ENCODE measurements around the gene PITX2.
"Not testable (repeated sequence)": the region's sequence is repeated elsewhere in the genome, so short reads cannot be mapped to it uniquely, and the experiment has no call there.

The PITX2 gene

DNA sequence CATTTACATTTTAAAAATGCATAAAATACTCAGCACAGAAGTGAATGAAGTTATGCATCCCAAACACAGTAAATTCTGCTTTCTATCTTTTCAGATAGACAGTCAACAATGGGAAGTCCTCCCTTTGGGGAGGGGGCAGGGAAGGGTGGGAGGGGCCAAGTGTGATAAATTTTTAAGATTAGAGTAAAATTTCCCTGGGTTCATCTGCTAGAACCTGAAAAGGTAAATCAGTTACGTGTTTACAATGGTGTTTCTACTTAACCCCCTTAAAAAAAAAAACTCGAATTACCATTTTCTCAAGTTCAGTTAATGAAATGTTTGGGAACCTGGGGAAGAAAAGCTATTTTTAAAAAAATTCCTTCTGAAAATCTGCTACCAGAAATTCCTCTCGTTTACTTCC, 9.1 kb downstream of the PITX2 start:
- in situ Hi-C loops (cut with MboI; ENCODE audit: low sequenced_read_pairs): no loop called here

DNA sequence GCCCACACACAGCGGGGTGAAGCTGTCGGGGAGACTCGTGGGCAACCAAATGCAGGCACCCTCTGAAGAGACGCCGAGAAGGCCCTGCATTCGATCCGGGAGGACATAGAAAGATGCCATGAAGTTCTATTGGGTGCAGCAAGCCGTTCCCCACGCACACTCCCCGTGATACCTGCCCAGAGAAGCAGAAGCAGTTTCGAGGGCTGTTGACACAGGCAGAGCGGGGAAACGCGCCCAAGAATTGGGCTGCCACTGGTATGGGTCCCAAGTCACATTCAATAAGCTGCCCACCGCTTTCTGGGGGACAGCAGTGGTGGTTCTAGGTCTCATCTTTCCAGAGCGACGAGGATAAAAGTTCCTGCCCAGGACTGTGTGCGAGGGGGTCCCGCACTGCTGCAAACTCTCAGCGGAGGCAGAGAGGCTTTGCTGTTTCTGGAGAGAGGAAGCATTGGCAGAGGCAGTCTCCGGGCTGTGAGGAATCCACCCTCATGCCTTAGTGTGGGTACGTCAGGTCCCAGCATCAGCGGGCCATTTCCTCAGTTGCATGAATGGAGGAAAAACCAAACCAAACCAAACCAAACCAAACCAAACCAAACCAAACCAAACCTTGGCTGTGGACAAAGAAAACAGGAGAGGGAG, 10.1 kb downstream of the PITX2 start:
- in situ Hi-C loops (cut with MboI; ENCODE audit: low sequenced_read_pairs): no loop called here

DNA sequence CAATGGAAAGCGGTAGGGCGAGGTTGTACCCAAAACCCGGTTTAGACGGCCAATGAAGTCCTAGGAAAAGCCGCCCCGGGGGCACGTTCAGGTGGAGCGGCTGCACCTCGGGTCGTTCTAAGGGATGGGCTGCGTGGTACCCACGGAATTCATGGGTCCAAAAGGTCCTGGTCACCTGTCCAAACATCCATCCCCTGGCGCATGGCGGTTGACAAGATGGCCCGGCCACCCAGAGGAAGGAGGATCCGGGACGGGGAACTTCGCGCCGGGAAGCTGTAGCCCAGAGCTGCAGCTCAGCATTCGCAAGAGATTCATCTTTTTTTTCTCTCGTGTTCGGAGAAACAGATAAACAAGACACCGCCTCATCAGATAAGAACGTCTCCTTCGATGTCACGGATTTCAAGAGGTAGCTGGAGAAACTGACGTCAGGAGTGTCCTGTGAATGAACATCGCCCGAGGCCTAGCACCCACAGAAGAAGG, 10.9 kb downstream of the PITX2 start:
- in situ Hi-C loops (cut with MboI; ENCODE audit: low sequenced_read_pairs): no loop called here

DNA sequence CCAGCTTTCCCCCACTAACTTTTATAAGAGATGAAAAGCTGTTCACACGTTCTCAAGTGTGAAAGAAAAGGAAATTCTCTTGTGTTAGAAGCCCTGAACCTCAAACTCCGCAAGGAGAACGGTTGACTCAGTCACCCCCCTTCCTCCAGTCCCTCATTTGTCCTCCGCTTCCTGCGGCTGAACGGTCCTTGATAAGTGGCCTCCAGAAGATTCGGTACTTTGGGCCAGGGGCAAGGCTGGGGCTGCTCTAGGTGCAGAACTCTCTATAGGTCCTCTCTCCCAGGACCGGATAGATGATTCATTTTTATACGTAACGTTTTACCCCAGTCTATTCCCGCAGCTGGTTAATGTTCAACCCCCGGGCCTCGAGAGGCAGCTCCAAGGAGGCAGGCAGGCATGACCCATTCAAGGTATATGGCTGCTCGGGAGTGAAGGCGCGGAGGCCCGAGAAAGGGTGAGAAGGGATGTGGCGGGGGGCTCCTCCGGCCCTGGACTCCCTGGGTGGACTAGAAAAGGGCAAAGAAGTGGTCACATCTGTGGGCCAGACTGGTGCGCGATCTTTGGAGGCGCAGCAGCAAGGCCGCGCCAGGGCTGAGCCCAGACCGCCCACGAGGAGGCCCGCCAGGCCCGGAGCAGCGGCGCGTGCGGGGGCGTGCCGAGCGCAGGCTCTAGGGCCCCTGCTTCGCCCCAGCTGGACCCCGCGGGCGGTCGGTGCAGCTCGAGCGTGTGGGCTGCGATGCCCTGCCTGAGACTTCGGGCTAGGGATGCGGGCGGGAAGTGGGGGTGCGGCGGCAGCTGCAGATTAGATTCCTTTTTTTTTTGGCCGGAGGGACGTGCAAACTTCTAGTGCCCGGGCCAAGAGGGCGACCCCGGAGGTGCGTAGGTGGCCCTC, 11.7 kb downstream of the PITX2 start:
- in situ Hi-C loops (cut with MboI; ENCODE audit: low sequenced_read_pairs): no loop called here

DNA sequence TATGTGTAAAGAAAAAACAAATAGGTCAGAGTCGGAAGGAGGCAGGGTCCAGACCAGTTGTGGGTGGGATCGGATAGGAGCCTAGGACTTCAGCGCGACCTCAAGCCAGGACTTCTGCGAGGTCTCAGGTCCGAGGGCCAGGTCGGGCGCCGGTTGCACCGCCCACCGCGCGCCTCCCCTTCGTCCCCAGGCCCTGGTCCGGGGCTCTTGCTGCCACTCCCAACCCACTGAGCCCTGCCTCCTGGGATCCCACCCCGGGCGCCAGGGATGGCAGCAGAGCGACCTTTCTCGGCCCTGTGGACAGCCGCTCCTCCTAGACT, 12.3 kb downstream of the PITX2 start:
- in situ Hi-C loops (cut with MboI; ENCODE audit: low sequenced_read_pairs): no loop called here

DNA sequence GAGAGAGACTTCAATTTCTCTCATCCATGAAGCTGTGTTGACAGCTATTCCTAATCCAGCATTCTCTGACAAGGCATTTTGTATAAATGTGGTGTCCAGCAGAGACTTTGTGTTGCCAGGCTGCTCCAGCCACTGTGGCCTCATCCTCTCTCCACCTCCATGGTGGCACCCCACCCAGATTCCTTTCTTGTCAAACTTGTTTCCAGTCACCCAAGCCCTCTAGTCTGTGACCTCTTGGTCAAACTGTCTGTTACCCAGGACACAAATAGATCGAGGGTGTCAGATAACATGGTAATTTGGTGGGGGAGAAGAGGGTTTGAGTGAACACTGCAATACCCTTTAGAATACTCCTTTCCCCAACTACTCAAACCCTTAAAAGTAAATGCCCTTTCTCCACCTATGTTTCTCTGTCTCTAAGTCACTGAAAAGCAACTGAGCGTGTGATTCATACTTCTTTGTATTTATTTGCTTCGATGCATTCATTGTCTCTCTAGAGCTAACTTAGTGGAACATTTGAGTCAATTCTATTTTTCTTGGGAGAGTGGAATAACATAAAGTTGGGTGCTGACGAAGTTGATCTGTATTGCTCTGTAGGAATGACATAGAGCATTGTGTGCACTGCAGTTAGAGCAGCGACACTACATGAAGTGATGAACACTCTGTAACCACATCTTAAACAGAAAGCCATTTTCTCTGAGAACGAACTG, 13.7 kb downstream of the PITX2 start:
- in situ Hi-C loops (cut with MboI; ENCODE audit: low sequenced_read_pairs): no loop called here

DNA sequence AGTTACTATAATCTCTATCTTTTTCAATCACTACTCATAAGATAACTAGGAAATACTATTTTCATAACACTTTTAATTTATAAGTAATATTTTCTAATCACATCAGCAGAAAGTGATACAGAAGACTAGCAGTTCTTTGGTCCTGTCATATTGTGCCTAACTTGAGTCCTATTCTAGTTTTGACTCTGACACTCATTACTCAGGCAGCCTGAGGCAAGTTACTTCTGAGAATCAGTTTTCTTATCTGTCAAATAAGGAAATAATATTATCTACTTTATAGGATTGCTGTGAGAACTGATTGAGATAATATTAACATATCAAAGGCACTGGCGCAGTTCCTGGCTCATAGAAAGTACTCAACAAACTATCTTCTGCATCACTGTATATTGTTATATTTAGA, 17.8 kb downstream of the PITX2 start:
- in situ Hi-C loops (cut with MboI; ENCODE audit: low sequenced_read_pairs): no loop called here

DNA sequence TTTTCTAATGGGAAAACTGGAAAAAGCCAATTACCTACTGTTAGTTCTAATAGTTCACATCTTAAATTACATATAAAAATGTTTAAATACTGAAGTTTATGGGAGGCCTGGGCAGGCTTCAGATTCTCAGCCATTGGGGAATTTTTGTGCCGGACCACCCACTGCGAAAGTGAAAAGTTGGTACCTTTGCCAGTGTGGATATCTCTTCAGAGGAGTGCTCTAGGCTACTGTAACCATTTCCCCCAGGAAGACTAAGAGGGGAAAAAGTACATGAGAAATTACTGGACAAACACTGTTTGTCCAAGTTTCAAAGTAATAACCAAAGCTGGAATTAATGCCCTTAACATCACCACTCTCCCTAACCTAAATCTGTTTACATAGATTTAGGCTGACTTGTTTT, 20.8 kb downstream of the PITX2 start:
- in situ Hi-C loops (cut with MboI; ENCODE audit: low sequenced_read_pairs): no loop called here

DNA sequence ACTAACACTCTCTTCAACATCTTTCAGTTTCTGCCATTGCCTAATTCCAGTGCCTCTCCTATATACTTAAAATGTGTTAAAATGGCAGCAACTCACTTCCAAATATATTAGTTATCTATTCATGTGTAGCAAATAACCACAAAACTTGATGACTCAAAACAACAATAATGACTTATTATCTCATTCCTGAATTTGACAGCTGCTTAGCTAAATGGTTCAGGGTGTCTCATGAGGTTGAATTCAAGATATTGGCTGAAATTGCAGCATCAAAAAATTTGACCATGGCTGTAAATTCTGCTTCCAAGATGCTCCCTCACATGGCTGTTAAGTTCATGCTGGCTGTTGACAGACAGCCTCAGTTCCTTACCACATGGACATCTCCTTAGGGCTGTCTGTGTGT, 25.3 kb downstream of the PITX2 start:
- in situ Hi-C loops (cut with MboI; ENCODE audit: low sequenced_read_pairs): no loop called here

DNA sequence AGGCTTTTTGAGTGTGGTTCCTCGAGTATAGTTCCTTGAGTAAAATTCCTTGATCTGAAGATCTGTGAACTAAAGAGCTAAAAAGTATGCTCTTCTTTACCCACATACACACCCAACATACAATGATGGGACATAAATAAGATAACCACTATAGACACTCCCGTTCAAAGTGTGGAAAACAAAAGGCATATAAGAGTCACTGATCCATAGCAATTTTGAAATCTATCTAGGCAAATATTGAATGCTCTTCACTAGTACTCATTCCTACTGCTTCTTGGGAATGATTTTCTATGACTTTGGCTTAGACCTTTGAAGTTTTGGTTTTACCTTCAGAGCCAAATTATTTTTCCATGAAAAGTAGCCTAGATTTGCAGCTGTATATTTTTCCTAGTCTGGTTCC, 26.4 kb downstream of the PITX2 start:
- in situ Hi-C loops (cut with MboI; ENCODE audit: low sequenced_read_pairs): no loop called here

DNA sequence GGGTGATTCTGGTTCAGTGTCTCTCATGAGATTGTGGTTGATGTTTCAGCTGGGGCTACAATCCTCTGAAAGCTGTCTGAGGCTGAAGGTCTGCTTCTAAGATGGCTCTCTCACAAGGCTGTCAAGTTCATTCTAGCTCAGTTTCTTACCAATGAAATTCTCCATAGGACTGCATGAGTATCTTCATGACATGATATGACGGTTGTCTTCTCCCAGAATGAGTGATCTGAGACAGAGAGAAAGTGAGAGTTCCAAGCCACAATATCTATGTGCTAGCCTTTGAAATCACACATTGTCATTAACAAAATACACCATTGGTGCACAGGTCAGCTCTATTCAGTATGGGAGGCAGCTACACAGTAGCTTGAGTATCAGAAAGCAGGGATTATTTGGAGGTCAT, 27.3 kb downstream of the PITX2 start:
- in situ Hi-C loops (cut with MboI; ENCODE audit: low sequenced_read_pairs): no loop called here

DNA sequence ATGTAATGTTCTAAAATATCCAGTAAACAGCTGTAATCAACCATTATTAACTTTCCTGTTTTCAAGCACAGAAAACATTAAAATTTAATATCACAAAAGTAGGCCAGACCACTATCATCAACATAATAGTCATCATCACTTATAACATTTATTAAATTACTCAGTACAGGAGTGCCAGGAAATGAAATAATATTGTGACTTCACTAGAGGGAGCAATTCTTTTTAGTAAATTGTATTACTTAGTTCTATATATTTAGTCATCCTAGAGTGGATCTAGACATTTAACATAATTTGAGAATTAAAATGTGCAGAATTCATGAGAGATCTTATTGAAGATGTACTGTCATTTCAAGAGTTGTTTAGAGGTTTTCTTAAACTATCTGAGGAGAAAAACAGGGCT, 33.6 kb downstream of the PITX2 start:
- in situ Hi-C loops (cut with MboI; ENCODE audit: low sequenced_read_pairs): no loop called here

DNA sequence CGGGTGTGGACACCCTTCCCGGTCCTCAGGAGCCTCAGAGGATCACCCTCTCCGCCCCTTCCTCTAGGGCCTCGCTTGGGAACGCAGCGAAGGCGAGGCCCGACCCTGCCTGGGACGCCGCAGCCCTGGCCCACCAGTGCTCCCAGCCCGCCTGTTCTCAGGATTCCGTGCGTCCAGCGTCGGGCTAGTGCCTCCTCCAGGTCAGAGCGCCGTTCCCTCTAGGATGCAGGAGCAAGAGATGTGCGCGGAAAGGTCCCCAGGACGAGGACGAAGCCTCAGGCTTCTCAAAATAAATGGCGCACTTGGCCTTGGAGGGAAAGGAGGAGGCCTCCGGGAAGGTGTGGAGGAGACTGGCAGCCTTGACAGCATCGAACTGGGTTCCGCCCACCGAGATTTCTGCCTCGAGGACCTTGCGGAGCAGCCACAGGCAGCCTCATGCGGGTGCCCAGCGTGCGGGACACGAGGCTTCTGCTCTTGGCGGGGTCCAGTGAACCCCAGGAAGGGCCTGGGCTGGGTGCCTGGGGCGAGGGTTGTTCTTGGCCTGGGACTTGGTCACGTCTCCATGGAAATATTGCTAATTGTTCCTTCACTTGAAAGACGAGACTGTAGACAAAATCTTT, 35.1 kb downstream of the PITX2 start:
- in situ Hi-C loops (cut with MboI; ENCODE audit: low sequenced_read_pairs): no loop called here

DNA sequence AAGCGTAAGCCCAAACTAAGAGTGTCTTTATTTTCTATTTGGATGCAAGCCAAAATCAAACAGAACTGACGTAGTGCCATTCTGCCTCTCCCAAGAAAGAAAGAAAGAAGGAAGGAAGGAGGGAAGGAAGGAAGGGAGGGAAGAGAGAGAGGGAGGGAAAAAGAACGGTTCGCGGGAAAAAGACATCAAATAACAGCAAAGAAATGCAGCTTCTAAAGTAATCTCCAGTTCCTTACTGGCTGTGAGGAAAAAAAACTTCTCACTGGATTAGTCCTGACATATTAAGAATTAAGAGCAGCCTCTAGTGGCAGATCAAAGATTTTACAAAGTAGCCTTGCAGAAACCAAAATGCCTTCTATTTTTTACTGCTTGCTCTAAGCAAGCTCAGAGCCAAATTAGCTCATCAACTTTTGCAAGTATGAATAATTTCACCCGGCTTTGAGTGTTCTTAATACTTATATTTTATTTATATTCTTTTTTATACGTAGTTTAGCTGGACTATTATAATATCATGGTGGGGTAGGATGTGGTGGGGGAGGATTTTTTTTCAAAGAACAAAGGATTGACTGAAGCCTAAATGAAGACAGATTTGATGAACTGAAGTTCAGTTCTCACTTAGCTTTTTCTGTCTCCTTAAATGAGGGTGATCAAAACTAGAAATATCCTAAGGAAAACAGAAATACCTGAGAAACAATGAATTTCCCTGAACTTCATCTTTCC, 36.6 kb downstream of the PITX2 start:
- in situ Hi-C loops (cut with MboI; ENCODE audit: low sequenced_read_pairs): no loop called here

DNA sequence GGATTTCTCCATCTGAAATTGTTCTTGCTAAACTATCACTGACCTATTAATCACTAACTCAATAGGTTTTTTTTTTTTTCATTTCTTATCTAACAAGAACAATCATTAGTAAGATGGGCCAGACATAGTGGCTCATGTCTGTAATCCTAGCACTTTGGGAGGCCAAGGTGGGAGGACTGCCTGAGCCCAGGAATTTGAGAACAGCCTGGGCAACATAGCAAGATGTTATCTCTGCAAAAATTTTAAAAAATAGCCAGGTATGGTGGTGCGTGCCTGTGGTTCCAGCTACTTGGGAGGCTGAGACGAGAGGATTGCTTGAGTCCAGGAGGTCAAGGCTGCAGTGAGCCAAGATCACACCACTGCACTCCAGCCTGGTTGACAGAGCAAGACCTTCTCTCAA, 46.2 kb downstream of the PITX2 start:
- in situ Hi-C loops (cut with MboI; ENCODE audit: low sequenced_read_pairs): not testable (repeated sequence)

Measured in HL-60/S4 treated with retinoic acid at 250 ng/mL for 4 days and 3 days (cell line).